MM.1S (cell line): ENCODE data around the gene CLIC2.
A peak's percentile ranks its signal among the peaks of the same experiment; 100 is the strongest.
"Not testable (repeated sequence)": the region's sequence is repeated elsewhere in the genome, so short reads cannot be mapped to it uniquely, and the experiment has no call there.

Source experiments
- DNase-seq: peaks from one replicate; pipeline ENCODE4 v3.0.0-alpha.2; 2015
- H2AFZ ChIP-seq: fragments of 300-600 bp; sonication (generic); 2 replicates; pipeline ENCODE4 v1.6.0; 2016; ENCODE audit warnings: antibody characterized with exemption, low read length
- H3F3A ChIP-seq: fragments of 300-600 bp; sonication (generic); 2 replicates; pipeline ENCODE4 v1.6.1; 2016; ENCODE audit warnings: mild to moderate bottlenecking, antibody characterized with exemption, low read length, moderate library complexity, mixed read lengths; ENCODE audit not compliant: insufficient read depth
- H3K27ac ChIP-seq: fragments of 300-600 bp; sonication (generic); 2 replicates; pipeline ENCODE4 v1.5.1; 2016; ENCODE audit warnings: mild to moderate bottlenecking, low read length
- H3K27me3 ChIP-seq: fragments of 300-600 bp; sonication (generic); replicated peaks from 2 replicates; pipeline ENCODE4 v1.6.0; 2016; ENCODE audit warnings: low read length; ENCODE audit not compliant: insufficient read depth
- H3K36me3 ChIP-seq: fragments of 300-600 bp; sonication (generic); replicated peaks from 2 replicates; pipeline ENCODE4 v1.6.1; 2016; ENCODE audit warnings: mild to moderate bottlenecking, low read length, mixed read lengths; ENCODE audit not compliant: insufficient read depth
- H3K4me1 ChIP-seq: fragments of 300-600 bp; sonication (generic); 2 replicates; pipeline ENCODE4 v1.6.1; 2016; ENCODE audit warnings: low read length, mixed read lengths
- H3K4me2 ChIP-seq: fragments of 300-600 bp; sonication (generic); 2 replicates; pipeline ENCODE4 v1.6.0; 2016; ENCODE audit warnings: low read depth, low read length
- H3K4me3 ChIP-seq: fragments of 300-600 bp; sonication (generic); 2 replicates; pipeline ENCODE4 v1.5.1; 2016; ENCODE audit warnings: low read length, mixed read lengths
- H3K79me2 ChIP-seq: fragments of 300-600 bp; sonication (generic); 2 replicates; pipeline ENCODE4 v1.6.1; 2016; ENCODE audit warnings: mixed run types, low read length, mixed read lengths
- H3K9ac ChIP-seq: fragments of 300-600 bp; sonication (generic); 2 replicates; pipeline ENCODE4 v1.6.1; 2016; ENCODE audit warnings: low read length, mixed read lengths
- H3K9me2 ChIP-seq: fragments of 300-600 bp; sonication (generic); replicated peaks from 2 replicates; pipeline ENCODE4 v1.6.1; 2016; ENCODE audit warnings: mild to moderate bottlenecking, low read length, mixed read lengths; ENCODE audit not compliant: insufficient read depth
- H3K9me3 ChIP-seq: fragments of 300-600 bp; sonication (generic); replicated peaks from 2 replicates; pipeline ENCODE4 v1.6.1; 2016; ENCODE audit warnings: mild to moderate bottlenecking, low read length, mixed read lengths; ENCODE audit not compliant: insufficient read depth
- H4K20me1 ChIP-seq: fragments of 300-600 bp; sonication (generic); 2 replicates; pipeline ENCODE4 v1.6.1; 2016; ENCODE audit warnings: mild to moderate bottlenecking, low read length, moderate library complexity, mixed read lengths; ENCODE audit not compliant: insufficient read depth
- CTCF ChIP-seq: fragments of 300-600 bp; sonication (generic); IDR thresholded peaks from 2 replicates; pipeline ENCODE4 v1.5.1; 2016; ENCODE audit warnings: antibody characterized with exemption, low read length, mixed read lengths
- EZH2 ChIP-seq: fragments of 300-600 bp; sonication (generic); optimal IDR thresholded peaks from 2 replicates; pipeline ENCODE3; 2017; ENCODE audit warnings: low read depth, mild to moderate bottlenecking, antibody characterized with exemption, low read length, mixed read lengths
- EZH2phosphoT487 ChIP-seq: fragments of 300-600 bp; sonication (generic); IDR thresholded peaks from 2 replicates; pipeline ENCODE4 v1.6.1; 2018; ENCODE audit warnings: antibody characterized with exemption, low read length

CLIC2 gene

GRCh38 chrX:155349448-155349847, 15.0 kb upstream of the CLIC2 start:
- not testable (repeated sequence) for H3K4me1 ChIP-seq, H3K27me3 ChIP-seq, H2AFZ ChIP-seq, H3F3A ChIP-seq, H3K9ac ChIP-seq, H3K27ac ChIP-seq, H3K9me2 ChIP-seq, H3K79me2 ChIP-seq, DNase-seq, H3K4me3 ChIP-seq, H3K4me2 ChIP-seq, H3K36me3 ChIP-seq, H4K20me1 ChIP-seq, H3K9me3 ChIP-seq

GRCh38 chrX:155345689-155346088, 11.3 kb upstream of the CLIC2 start:
- not testable (repeated sequence) for H3K9me2 ChIP-seq, H3K4me2 ChIP-seq, H3F3A ChIP-seq, H2AFZ ChIP-seq, H4K20me1 ChIP-seq, H3K27me3 ChIP-seq, DNase-seq, H3K4me3 ChIP-seq, H3K36me3 ChIP-seq, H3K4me1 ChIP-seq, H3K9ac ChIP-seq, H3K79me2 ChIP-seq, H3K27ac ChIP-seq, H3K9me3 ChIP-seq

GRCh38 chrX:155335337-155335712, 911 bp upstream of the CLIC2 start:
- not testable (repeated sequence) for H3K4me2 ChIP-seq, H3K9me3 ChIP-seq, H3K9ac ChIP-seq, H3K36me3 ChIP-seq, H3K4me1 ChIP-seq, DNase-seq, H3K27me3 ChIP-seq, H3K4me3 ChIP-seq, H3K9me2 ChIP-seq, H4K20me1 ChIP-seq, H3F3A ChIP-seq
- Histone ChIP-seq H3K27ac (peak overlapping the region; percentile 50; the same call in 1 of the 2 replicates), H3K79me2 (peaks cover 37% of the 10 kb centered on the region), H2AFZ (peak overlapping the region; percentile 58)

- H3K79me2 ChIP-seq, result peaks cover 54% of the 10 kb centered on the region
- H3K27me3 ChIP-seq, result no peaks in the 10 kb centered on the region
- H3K36me3 ChIP-seq, result no peaks in the 10 kb centered on the region
- no peak for TF ChIP-seq CTCF
- no peak for TF ChIP-seq EZH2phosphoT487
- no peaks in the 10 kb centered on the region for H3K9me3 ChIP-seq
- no peaks in the 10 kb centered on the region for H4K20me1 ChIP-seq
- no peaks in the 10 kb centered on the region for H3K9me2 ChIP-seq
- H3K27ac ChIP-seq, result peak overlapping the region; percentile 50; the same call in 1 of the 2 replicates
- H3F3A ChIP-seq, result 0 out of 2 replicates have a peak, but pooled peaks cover 8% of the 10 kb centered on the region
- DNase-seq, result no peak
- H2AFZ ChIP-seq, result no peak overlapping the region
- peak overlapping the region; percentile 48; the same call in 1 of the 2 replicates for H3K9ac ChIP-seq
- H3K4me1 ChIP-seq, result 0 out of 2 replicates have a peak, but pooled peaks cover 4% of the 10 kb centered on the region
- peak overlapping the region; percentile 54 for H3K4me3 ChIP-seq
- H3K4me2 ChIP-seq, result peak overlapping the region; percentile 58
Measured at GRCh38 chrX:155333544-155334100, 792 bp downstream of the CLIC2 start.

- no peak for DNase-seq
- Histone ChIP-seq H3K4me1 (0 out of 2 replicates have a peak, but pooled peaks cover 4% of the 10 kb centered on the region), H3K36me3 (no peaks in the 10 kb centered on the region), H3K27me3 (no peaks in the 10 kb centered on the region), H3K9ac (no peak overlapping the region), H3F3A (0 out of 2 replicates have a peak, but pooled peaks cover 8% of the 10 kb centered on the region), H2AFZ (no peak overlapping the region), H3K4me2 (peak overlapping the region; percentile 58; the same call in 1 of the 2 replicates), H4K20me1 (no peaks in the 10 kb centered on the region), H3K79me2 (peaks cover 74% of the 10 kb centered on the region), H3K9me2 (no peaks in the 10 kb centered on the region), H3K27ac (no peak overlapping the region), H3K4me3 (no peak overlapping the region), H3K9me3 (no peaks in the 10 kb centered on the region)
- TF ChIP-seq EZH2phosphoT487 (no peak), CTCF (no peak), EZH2 (no peak)
Measured at GRCh38 chrX:155330992-155331391, 3.4 kb downstream of the CLIC2 start.
